ENCODE data around the gene NTM.

The NTM gene

GRCh38 chr11:132332521-132332920, 962.1 kb downstream of the NTM start:
- no peaks in the 10 kb centered on the region for H3K27me3 ChIP-seq (ENCODE audit: insufficient read depth, poor library complexity, severe bottlenecking)
- no peaks in the 10 kb centered on the region for H3K36me3 ChIP-seq (ENCODE audit: low read depth)
- ATAC-seq (ENCODE audit: low read depth) (no peak; the same call in 2 of the 3 replicates), DNase-seq (ENCODE audit: low spot score) (no peak)
- H3K27ac ChIP-seq (ENCODE audit: poor library complexity, severe bottlenecking): no peak overlapping the region
- no peak for TF ChIP-seq CTCF (IDR thresholded peaks at IDR 0.05; ENCODE audit: poor library complexity, severe bottlenecking)
- no peak overlapping the region for H3K4me3 ChIP-seq (ENCODE audit: severe bottlenecking)
- no peaks in the 10 kb centered on the region for H3K4me1 ChIP-seq (ENCODE audit: insufficient read depth, poor library complexity, severe bottlenecking)
- H3K9me3 ChIP-seq (ENCODE audit: severe bottlenecking): no peaks in the 10 kb centered on the region

GRCh38 chr11:132334769-132335280, 964.4 kb downstream of the NTM start:
- Histone ChIP-seq H3K9me3 (ENCODE audit: severe bottlenecking) (no peaks in the 10 kb centered on the region), H3K36me3 (ENCODE audit: low read depth) (no peaks in the 10 kb centered on the region), H3K4me3 (ENCODE audit: severe bottlenecking) (no peak overlapping the region), H3K4me1 (ENCODE audit: insufficient read depth, poor library complexity, severe bottlenecking) (no peaks in the 10 kb centered on the region), H3K27me3 (ENCODE audit: insufficient read depth, poor library complexity, severe bottlenecking) (no peaks in the 10 kb centered on the region), H3K27ac (ENCODE audit: poor library complexity, severe bottlenecking) (no peak overlapping the region)
- no peak for TF ChIP-seq CTCF (IDR thresholded peaks at IDR 0.05; ENCODE audit: poor library complexity, severe bottlenecking)
- ATAC-seq (ENCODE audit: low read depth) (no peak), DNase-seq (ENCODE audit: low spot score) (no peak)

- no peak for ATAC-seq (ENCODE audit: low read depth)
- no peak for TF ChIP-seq CTCF (IDR thresholded peaks at IDR 0.05; ENCODE audit: poor library complexity, severe bottlenecking)
These were observed 964.9 kb downstream of the NTM start for GRCh38 chr11:132335311-132335710.

GRCh38 chr11:132336781-132337535, 966.5 kb downstream of the NTM start:
- no peak overlapping the region for H3K27ac ChIP-seq (ENCODE audit: poor library complexity, severe bottlenecking)
- DNase-seq (ENCODE audit: low spot score) (no peak), ATAC-seq (ENCODE audit: low read depth) (no peak)
- no peak overlapping the region for H3K4me3 ChIP-seq (ENCODE audit: severe bottlenecking)
- no peaks in the 10 kb centered on the region for H3K36me3 ChIP-seq (ENCODE audit: low read depth)
- H3K4me1 ChIP-seq (ENCODE audit: insufficient read depth, poor library complexity, severe bottlenecking): no peaks in the 10 kb centered on the region
- no peak for TF ChIP-seq CTCF (IDR thresholded peaks at IDR 0.05; ENCODE audit: poor library complexity, severe bottlenecking)
- H3K27me3 ChIP-seq (ENCODE audit: insufficient read depth, poor library complexity, severe bottlenecking): peaks cover 5% of the 10 kb centered on the region
- no peaks in the 10 kb centered on the region for H3K9me3 ChIP-seq (ENCODE audit: severe bottlenecking)

More at GRCh38 chr11:132335311-132335710, 964.9 kb downstream of the NTM start:
- Histone ChIP-seq H3K9me3 (ENCODE audit: severe bottlenecking) (no peaks in the 10 kb centered on the region), H3K27me3 (ENCODE audit: insufficient read depth, poor library complexity, severe bottlenecking) (no peaks in the 10 kb centered on the region), H3K4me1 (ENCODE audit: insufficient read depth, poor library complexity, severe bottlenecking) (no peaks in the 10 kb centered on the region), H3K27ac (ENCODE audit: poor library complexity, severe bottlenecking) (no peak overlapping the region), H3K36me3 (ENCODE audit: low read depth) (no peaks in the 10 kb centered on the region), H3K4me3 (ENCODE audit: severe bottlenecking) (no peak overlapping the region)
- no peak for DNase-seq (ENCODE audit: low spot score)
